ENCODE results near the gene DYSF. TPM values are rescaled to one million over a fixed set of nuclear protein-coding genes. Genes with fewer than 3 reads are reported as not detected.
"Not testable (repeated sequence)": the region's sequence is repeated elsewhere in the genome, so short reads cannot be mapped to it uniquely, and the experiment has no call there.

The DYSF gene
- 0.10 and 0.13 TPM in 2 replicates for total RNA-seq

GRCh38 chr2:71453404-71454220, at the start of gene DYSF:
Gene DYSF, plus strand, starts transcription at chr2:71453561.
- peak within 1 kb of the TSS; percentile 66 for H3K4me3 Mint-ChIP-seq
- no peak within 1 kb of the TSS for H3K27ac Mint-ChIP-seq
- CTCF ChIA-PET = no interaction called here
- no peaks in the 10 kb centered on the region for H3K9me3 Mint-ChIP-seq
- no peak for ATAC-seq (ENCODE audit: low read depth)
- POLR2A ChIA-PET = no interaction called here
- intact Hi-C loops (cut with micrococcal nuclease) = no loop called here
- DNase-seq = no peak
- TF ChIP-seq CTCF (IDR thresholded peaks at IDR 0.05) = no peak
- no peaks in the 10 kb centered on the region for H3K36me3 Mint-ChIP-seq (ENCODE audit: low read depth)
- peaks cover 34% of the 10 kb centered on the region for H3K27me3 Mint-ChIP-seq
- H3K4me1 Mint-ChIP-seq = peaks cover 19% of the 10 kb centered on the region

GRCh38 chr2:71409611-71410010, 43.8 kb upstream of the DYSF start:
- TF ChIP-seq CTCF (IDR thresholded peaks at IDR 0.05) = no peak
- DNase-seq (no peak), ATAC-seq (ENCODE audit: low read depth) (no peak)
- Mint-ChIP-seq H3K36me3 (ENCODE audit: low read depth) (peaks cover 52% of the 10 kb centered on the region), H3K4me1 (no peaks in the 10 kb centered on the region), H3K27me3 (no peaks in the 10 kb centered on the region), H3K4me3 (no peak overlapping the region), H3K27ac (peak overlapping the region; percentile 9), H3K9me3 (no peaks in the 10 kb centered on the region)
- intact Hi-C loops (cut with micrococcal nuclease) = no loop called here
- CTCF ChIA-PET = no interaction called here
- POLR2A ChIA-PET = no interaction called here

- no peak overlapping the region for H3K4me3 Mint-ChIP-seq
- H3K9me3 Mint-ChIP-seq = no peaks in the 10 kb centered on the region
- TF ChIP-seq CTCF (IDR thresholded peaks at IDR 0.05) = no peak
- CTCF ChIA-PET = no interaction called here
- DNase-seq = no peak
- no peaks in the 10 kb centered on the region for H3K4me1 Mint-ChIP-seq
- peaks cover 43% of the 10 kb centered on the region for H3K36me3 Mint-ChIP-seq (ENCODE audit: low read depth)
- H3K27me3 Mint-ChIP-seq = no peaks in the 10 kb centered on the region
- ATAC-seq (ENCODE audit: low read depth) = no peak
- intact Hi-C loops (cut with micrococcal nuclease) = no loop called here
- POLR2A ChIA-PET = no interaction called here
- H3K27ac Mint-ChIP-seq = no peak overlapping the region
These were observed 42.7 kb upstream of the DYSF start for GRCh38 chr2:71410696-71411095.

- H3K9me3 Mint-ChIP-seq; intact Hi-C loops (cut with micrococcal nuclease); H3K4me1 Mint-ChIP-seq; ATAC-seq (ENCODE audit: low read depth); CTCF ChIA-PET; DNase-seq; H3K27ac Mint-ChIP-seq; H3K27me3 Mint-ChIP-seq: not testable (repeated sequence)
- POLR2A ChIA-PET = interaction anchor here (0.6 to 1.6 kb wide), 3 partner anchors 86 to 349 kb away, joined by 3 to 7 read pairs (median 5); partner anchors contain the start of gene ZNF638
- Mint-ChIP-seq H3K4me3 (peak overlapping the region; percentile 84), H3K36me3 (ENCODE audit: low read depth) (peaks cover 13% of the 10 kb centered on the region)
These were observed 36.5 kb upstream of the DYSF start for GRCh38 chr2:71416866-71417265.

- CTCF ChIA-PET = no interaction called here
- no peak for DNase-seq
- Mint-ChIP-seq H3K36me3 (ENCODE audit: low read depth) (peaks cover 15% of the 10 kb centered on the region), H3K9me3 (no peaks in the 10 kb centered on the region), H3K27me3 (no peaks in the 10 kb centered on the region), H3K4me1 (peaks cover 6% of the 10 kb centered on the region), H3K4me3 (peak overlapping the region; percentile 84), H3K27ac (peak overlapping the region; percentile 90)
- intact Hi-C loops (cut with micrococcal nuclease) = no loop called here
- ATAC-seq (ENCODE audit: low read depth) = peak; percentile 34
- TF ChIP-seq CTCF (IDR thresholded peaks at IDR 0.05) = no peak
- POLR2A ChIA-PET = interaction anchor here (0.6 to 1.6 kb wide), 3 partner anchors 86 to 350 kb away, joined by 3 to 7 read pairs (median 5); partner anchors contain the start of gene ZNF638
These were observed 35.8 kb upstream of the DYSF start for GRCh38 chr2:71417300-71418202.
